Ishikawa (cell line): ENCODE results near the gene ADAM17.

Experiments used
- CEBPB ChIP-seq: IDR thresholded peaks from 2 replicates; pipeline ENCODE4 v1.6.1; 2012
- CREB1 ChIP-seq: IDR thresholded peaks from 2 replicates; pipeline ENCODE4 v1.6.1; 2012; ENCODE audit warnings: low read depth
- EGR1 ChIP-seq: IDR thresholded peaks from 2 replicates; pipeline ENCODE4 v1.6.1; 2012
- EP300 ChIP-seq: IDR thresholded peaks from 2 replicates; pipeline ENCODE4 v1.6.1; 2012; ENCODE audit warnings: borderline replicate concordance
- FOXM1 ChIP-seq: IDR thresholded peaks from 2 replicates; pipeline ENCODE4 v1.6.1; 2012; ENCODE audit warnings: low read depth, borderline replicate concordance
- MAX ChIP-seq: IDR thresholded peaks from 2 replicates; pipeline ENCODE4 v1.6.1; 2012
- NFIC ChIP-seq: IDR thresholded peaks from 2 replicates; pipeline ENCODE4 v1.6.1; 2012
- RAD21 ChIP-seq: IDR thresholded peaks from 2 replicates; pipeline ENCODE4 v1.6.1; 2012; ENCODE audit warnings: low read depth
- REST ChIP-seq: IDR thresholded peaks from 2 replicates; pipeline ENCODE4 v1.6.1; 2012; ENCODE audit warnings: low read depth, mild to moderate bottlenecking
- TAF1 ChIP-seq: IDR thresholded peaks from 2 replicates; pipeline ENCODE4 v1.6.1; 2012; ENCODE audit warnings: low read depth, mild to moderate bottlenecking
- TCF12 ChIP-seq: IDR thresholded peaks from 2 replicates; pipeline ENCODE4 v1.6.1; 2012; ENCODE audit warnings: low read depth
- TEAD4 ChIP-seq: IDR thresholded peaks from 2 replicates; pipeline ENCODE4 v1.6.1; 2012
- USF1 ChIP-seq: IDR thresholded peaks from 2 replicates; pipeline ENCODE4 v1.6.1; 2012
- YY1 ChIP-seq: IDR thresholded peaks from 2 replicates; pipeline ENCODE4 v1.6.1; 2012; ENCODE audit warnings: low read depth
- ZBTB7A ChIP-seq: IDR thresholded peaks from 2 replicates; pipeline ENCODE4 v1.6.1; 2012; ENCODE audit warnings: low read depth

ADAM17 gene

GRCh38 chr2:9592699-9593098 is 37.1 kb upstream of the ADAM17 start:
- TF ChIP-seq REST (no peak), CREB1 (no peak), YY1 (no peak), ZBTB7A (no peak), EP300 (no peak)

- TF ChIP-seq TAF1 (no peak), TCF12 (no peak), ZBTB7A (no peak), NFIC (no peak), MAX (no peak), TEAD4 (no peak), CEBPB (no peak), REST (no peak), USF1 (no peak), EGR1 (no peak), YY1 (no peak), EP300 (no peak), CREB1 (no peak), RAD21 (no peak), FOXM1 (no peak)
Observed at GRCh38 chr2:9590641-9591040, 35.0 kb upstream of the ADAM17 start.

GRCh38 chr2:9586465-9586864 is 30.8 kb upstream of the ADAM17 start:
- TF ChIP-seq EGR1 (no peak), NFIC (no peak), YY1 (no peak), CEBPB (no peak), USF1 (no peak), RAD21 (no peak), TEAD4 (no peak), ZBTB7A (no peak), CREB1 (no peak), REST (no peak)

GRCh38 chr2:9585486-9585885 is 29.9 kb upstream of the ADAM17 start:
- TF ChIP-seq TEAD4 (no peak), YY1 (no peak), EP300 (no peak), FOXM1 (no peak), NFIC (no peak), CREB1 (no peak), REST (no peak), USF1 (no peak), TCF12 (no peak), RAD21 (no peak), TAF1 (no peak), CEBPB (no peak), MAX (no peak), EGR1 (no peak), ZBTB7A (no peak)
